ENCODE results near the gene ACTR6.
"Not testable (repeated sequence)": the region's sequence is repeated elsewhere in the genome, so short reads cannot be mapped to it uniquely, and the experiment has no call there.

Gene ACTR6

GRCh38 chr12:100215209-100215608, 14.6 kb downstream of the ACTR6 start:
- H3K4me3 ChIP-seq (ENCODE audit: low read depth in 1 of 2, low read length in 2 of 2): no peak overlapping the region
- no peak overlapping the region for H3K27ac ChIP-seq (ENCODE audit: low read depth, low read length)
- H3K9ac ChIP-seq (ENCODE audit: low read depth in 1 of 2, low read length in 2 of 2): no peak overlapping the region
- no peaks in the 10 kb centered on the region for H3K9me3 ChIP-seq (ENCODE audit: control insufficient read depth in 1 of 2, low read length in 2 of 2)
- H3K27me3 ChIP-seq (ENCODE audit: control insufficient read depth in 1 of 2, insufficient read depth in 2 of 2, low read length in 2 of 2): no peaks in the 10 kb centered on the region
- H3K4me1 ChIP-seq (ENCODE audit: control insufficient read depth in 1 of 2, insufficient read depth in 2 of 2, low read length in 2 of 2): peaks cover 11 to 16% of the 10 kb centered on the region in 2 donors
- peaks cover 8 to 32% of the 10 kb centered on the region in 2 donors for H3K36me3 ChIP-seq (ENCODE audit: control insufficient read depth in 1 of 2, insufficient read depth in 2 of 2, low read length in 2 of 2)

GRCh38 chr12:100216337-100216736, 15.7 kb downstream of the ACTR6 start:
- Histone ChIP-seq H3K27ac (ENCODE audit: low read depth, low read length) (no peak overlapping the region), H3K27me3 (ENCODE audit: control insufficient read depth in 1 of 2, insufficient read depth in 2 of 2, low read length in 2 of 2) (no peaks in the 10 kb centered on the region), H3K36me3 (ENCODE audit: control insufficient read depth in 1 of 2, insufficient read depth in 2 of 2, low read length in 2 of 2) (peaks cover 6 to 34% of the 10 kb centered on the region in 2 donors), H3K9me3 (ENCODE audit: control insufficient read depth in 1 of 2, low read length in 2 of 2) (no peaks in the 10 kb centered on the region), H3K4me1 (ENCODE audit: control insufficient read depth in 1 of 2, insufficient read depth in 2 of 2, low read length in 2 of 2) (peaks cover 11 to 16% of the 10 kb centered on the region in 2 donors), H3K9ac (ENCODE audit: low read depth in 1 of 2, low read length in 2 of 2) (no peak overlapping the region), H3K4me3 (ENCODE audit: low read depth in 1 of 2, low read length in 2 of 2) (no peak overlapping the region)

GRCh38 chr12:100219328-100220109, 18.9 kb downstream of the ACTR6 start:
- Histone ChIP-seq H3K4me3 (ENCODE audit: low read depth in 1 of 2, low read length in 2 of 2) (no peak overlapping the region), H3K4me1 (ENCODE audit: control insufficient read depth in 1 of 2, insufficient read depth in 2 of 2, low read length in 2 of 2) (peaks cover 6 to 7% of the 10 kb centered on the region in 2 donors), H3K27me3 (ENCODE audit: control insufficient read depth in 1 of 2, insufficient read depth in 2 of 2, low read length in 2 of 2) (no peaks in the 10 kb centered on the region), H3K36me3 (ENCODE audit: control insufficient read depth in 1 of 2, insufficient read depth in 2 of 2, low read length in 2 of 2) (peaks cover 6 to 33% of the 10 kb centered on the region in 2 donors), H3K9ac (ENCODE audit: low read depth in 1 of 2, low read length in 2 of 2) (no peak overlapping the region), H3K27ac (ENCODE audit: low read depth, low read length) (no peak overlapping the region), H3K9me3 (ENCODE audit: control insufficient read depth in 1 of 2, low read length in 2 of 2) (no peaks in the 10 kb centered on the region)

GRCh38 chr12:100221523-100221922, 20.9 kb downstream of the ACTR6 start:
- H3K4me3 ChIP-seq (ENCODE audit: low read depth in 1 of 2, low read length in 2 of 2): no peak overlapping the region
- no peaks in the 10 kb centered on the region for H3K27me3 ChIP-seq (ENCODE audit: control insufficient read depth in 1 of 2, insufficient read depth in 2 of 2, low read length in 2 of 2)
- H3K4me1 ChIP-seq (ENCODE audit: control insufficient read depth in 1 of 2, insufficient read depth in 2 of 2, low read length in 2 of 2): peaks cover 0 to under 1% of the 10 kb centered on the region in 2 donors
- H3K9me3 ChIP-seq (ENCODE audit: control insufficient read depth in 1 of 2, low read length in 2 of 2): no peaks in the 10 kb centered on the region
- H3K36me3 ChIP-seq (ENCODE audit: control insufficient read depth in 1 of 2, insufficient read depth in 2 of 2, low read length in 2 of 2): peaks cover 4 to 34% of the 10 kb centered on the region in 2 donors
- H3K27ac ChIP-seq (ENCODE audit: low read depth, low read length): no peak overlapping the region
- H3K9ac ChIP-seq (ENCODE audit: low read depth in 1 of 2, low read length in 2 of 2): no peak overlapping the region

- not testable (repeated sequence) for H3K4me3 ChIP-seq (ENCODE audit: low read depth in 1 of 2, low read length in 2 of 2); H3K9ac ChIP-seq (ENCODE audit: low read depth in 1 of 2, low read length in 2 of 2); H3K4me1 ChIP-seq (ENCODE audit: control insufficient read depth in 1 of 2, insufficient read depth in 2 of 2, low read length in 2 of 2); H3K9me3 ChIP-seq (ENCODE audit: control insufficient read depth in 1 of 2, low read length in 2 of 2); H3K27ac ChIP-seq (ENCODE audit: low read depth, low read length); H3K27me3 ChIP-seq (ENCODE audit: control insufficient read depth in 1 of 2, insufficient read depth in 2 of 2, low read length in 2 of 2)
- H3K36me3 ChIP-seq (ENCODE audit: control insufficient read depth in 1 of 2, insufficient read depth in 2 of 2, low read length in 2 of 2): peaks cover 4 to 34% of the 10 kb centered on the region in 2 donors
Observed at GRCh38 chr12:100222173-100222572, 21.6 kb downstream of the ACTR6 start.

- no peak overlapping the region for H3K27ac ChIP-seq (ENCODE audit: low read depth, low read length)
- H3K9me3 ChIP-seq (ENCODE audit: control insufficient read depth in 1 of 2, low read length in 2 of 2): no peaks in the 10 kb centered on the region
- peaks cover 0 to 21% of the 10 kb centered on the region in 2 donors for H3K36me3 ChIP-seq (ENCODE audit: control insufficient read depth in 1 of 2, insufficient read depth in 2 of 2, low read length in 2 of 2)
- no peaks in the 10 kb centered on the region for H3K27me3 ChIP-seq (ENCODE audit: control insufficient read depth in 1 of 2, insufficient read depth in 2 of 2, low read length in 2 of 2)
- no peaks in the 10 kb centered on the region for H3K4me1 ChIP-seq (ENCODE audit: control insufficient read depth in 1 of 2, insufficient read depth in 2 of 2, low read length in 2 of 2)
- H3K9ac ChIP-seq (ENCODE audit: low read depth in 1 of 2, low read length in 2 of 2): no peak overlapping the region
- no peak overlapping the region for H3K4me3 ChIP-seq (ENCODE audit: low read depth in 1 of 2, low read length in 2 of 2)
Observed at GRCh38 chr12:100225491-100225890, 24.9 kb downstream of the ACTR6 start.

GRCh38 chr12:100229036-100229635, 28.5 kb downstream of the ACTR6 start:
- H3K36me3 ChIP-seq (ENCODE audit: control insufficient read depth in 1 of 2, insufficient read depth in 2 of 2, low read length in 2 of 2): peaks cover 0 to 6% of the 10 kb centered on the region in 2 donors
- H3K27me3 ChIP-seq (ENCODE audit: control insufficient read depth in 1 of 2, insufficient read depth in 2 of 2, low read length in 2 of 2): no peaks in the 10 kb centered on the region
- no peak overlapping the region for H3K9ac ChIP-seq (ENCODE audit: low read depth in 1 of 2, low read length in 2 of 2)
- no peaks in the 10 kb centered on the region for H3K9me3 ChIP-seq (ENCODE audit: control insufficient read depth in 1 of 2, low read length in 2 of 2)
- H3K27ac ChIP-seq (ENCODE audit: low read depth, low read length): no peak overlapping the region
- no peaks in the 10 kb centered on the region for H3K4me1 ChIP-seq (ENCODE audit: control insufficient read depth in 1 of 2, insufficient read depth in 2 of 2, low read length in 2 of 2)
- no peak overlapping the region for H3K4me3 ChIP-seq (ENCODE audit: low read depth in 1 of 2, low read length in 2 of 2)

GRCh38 chr12:100229876-100230275, 29.3 kb downstream of the ACTR6 start:
- Histone ChIP-seq H3K27me3 (ENCODE audit: control insufficient read depth in 1 of 2, insufficient read depth in 2 of 2, low read length in 2 of 2) (no peaks in the 10 kb centered on the region), H3K4me1 (ENCODE audit: control insufficient read depth in 1 of 2, insufficient read depth in 2 of 2, low read length in 2 of 2) (no peaks in the 10 kb centered on the region), H3K9ac (ENCODE audit: low read depth in 1 of 2, low read length in 2 of 2) (no peak overlapping the region), H3K9me3 (ENCODE audit: control insufficient read depth in 1 of 2, low read length in 2 of 2) (no peaks in the 10 kb centered on the region), H3K27ac (ENCODE audit: low read depth, low read length) (no peak overlapping the region), H3K4me3 (ENCODE audit: low read depth in 1 of 2, low read length in 2 of 2) (no peak overlapping the region), H3K36me3 (ENCODE audit: control insufficient read depth in 1 of 2, insufficient read depth in 2 of 2, low read length in 2 of 2) (peaks cover 0 to 2% of the 10 kb centered on the region in 2 donors)

- H3K27ac ChIP-seq (ENCODE audit: low read depth, low read length); H3K4me1 ChIP-seq (ENCODE audit: control insufficient read depth in 1 of 2, insufficient read depth in 2 of 2, low read length in 2 of 2); H3K4me3 ChIP-seq (ENCODE audit: low read depth in 1 of 2, low read length in 2 of 2); H3K36me3 ChIP-seq (ENCODE audit: control insufficient read depth in 1 of 2, insufficient read depth in 2 of 2, low read length in 2 of 2); H3K27me3 ChIP-seq (ENCODE audit: control insufficient read depth in 1 of 2, insufficient read depth in 2 of 2, low read length in 2 of 2); H3K9me3 ChIP-seq (ENCODE audit: control insufficient read depth in 1 of 2, low read length in 2 of 2); H3K9ac ChIP-seq (ENCODE audit: low read depth in 1 of 2, low read length in 2 of 2): not testable (repeated sequence)
Observed at GRCh38 chr12:100231873-100232272, 31.3 kb downstream of the ACTR6 start.

GRCh38 chr12:100234166-100234565, 33.6 kb downstream of the ACTR6 start:
- Histone ChIP-seq H3K9ac (ENCODE audit: low read depth in 1 of 2, low read length in 2 of 2) (no peak overlapping the region), H3K36me3 (ENCODE audit: control insufficient read depth in 1 of 2, insufficient read depth in 2 of 2, low read length in 2 of 2) (no peaks in the 10 kb centered on the region), H3K9me3 (ENCODE audit: control insufficient read depth in 1 of 2, low read length in 2 of 2) (no peaks in the 10 kb centered on the region), H3K27me3 (ENCODE audit: control insufficient read depth in 1 of 2, insufficient read depth in 2 of 2, low read length in 2 of 2) (no peaks in the 10 kb centered on the region), H3K27ac (ENCODE audit: low read depth, low read length) (no peak overlapping the region), H3K4me3 (ENCODE audit: low read depth in 1 of 2, low read length in 2 of 2) (no peak overlapping the region), H3K4me1 (ENCODE audit: control insufficient read depth in 1 of 2, insufficient read depth in 2 of 2, low read length in 2 of 2) (no peaks in the 10 kb centered on the region)
